Left ventricle myocardium inferior (tissue), 1 donor: ENCODE results near the gene ARHGAP20. TPM values are rescaled to one million over a fixed set of nuclear protein-coding genes. Genes with fewer than 3 reads are reported as not detected.

Source experiments
- DNase-seq: peaks from one replicate; pipeline ENCODE4 v3.0.0-alpha.2; 2020
- H3K27ac ChIP-seq: fragments of 200-600 bp; replicated peaks from 2 replicates; pipeline ENCODE4 v1.8.0; 2021
- H3K27me3 ChIP-seq: fragments of 200-600 bp; 2 replicates; pipeline ENCODE4 v1.8.0; 2021; ENCODE audit warnings: low read depth
- H3K36me3 ChIP-seq: fragments of 200-600 bp; 2 replicates; pipeline ENCODE4 v1.8.0; 2021
- H3K4me1 ChIP-seq: fragments of 200-600 bp; 2 replicates; pipeline ENCODE4 v1.8.0; 2021
- H3K4me3 ChIP-seq: fragments of 200-600 bp; 2 replicates; pipeline ENCODE4 v1.8.0; 2021; ENCODE audit warnings: mild to moderate bottlenecking, moderate library complexity
- H3K9me3 ChIP-seq: fragments of 200-600 bp; replicated peaks from 2 replicates; pipeline ENCODE4 v1.8.0; 2021
- intact Hi-C: fragments of 100-400 bp; cut with micrococcal nuclease; formaldehyde crosslinking; loops from one replicate; pipeline ENCODE4 v1.11.0; 2022
- total RNA-seq: library from RNA; stranded (reverse); fragmentation: NEBNext Ultra II Directional; extraction: Animal tissue kit (Norgen Biotek cat#: 25700); gene quantifications from one replicate; pipeline ENCODE4 v1.2.1, GENCODE V29; 2021
- TF ChIP-seq, protein P1 (sequence below): fragments of 200-600 bp; IDR thresholded peaks from 2 replicates; pipeline ENCODE4 v1.8.0; 2021; ENCODE audit warnings: antibody characterized with exemption, mild to moderate bottlenecking, borderline replicate concordance
- donor health status: DM: no; HTN: yes; CAD: no; lungs with severe emphysema.

Gene ARHGAP20
- total RNA-seq, 1 donor from 2014 or later = 0.16 TPM

DNA sequence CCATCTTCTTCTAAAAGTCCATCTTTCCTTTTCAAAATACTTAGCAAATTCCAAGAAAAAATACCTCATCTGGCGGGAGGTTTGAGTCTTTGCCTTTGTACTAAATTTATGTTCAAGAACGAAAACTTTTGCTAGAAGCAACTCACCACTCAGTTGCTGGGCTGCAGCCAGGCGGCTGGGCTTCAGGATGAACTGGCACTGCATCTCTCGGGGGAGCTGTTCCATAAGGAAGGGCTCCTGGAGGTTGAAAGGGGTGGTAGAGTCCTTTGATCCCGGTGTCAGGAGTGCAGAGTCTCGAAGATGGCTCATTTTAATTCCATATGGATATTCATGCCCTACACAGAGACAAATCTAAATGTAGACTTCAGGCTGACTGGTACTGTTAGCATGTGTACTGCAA lies 105.8 kb downstream of the ARHGAP20 start:
- H3K27me3 ChIP-seq = no peaks in the 10 kb centered on the region
- no peak overlapping the region for H3K4me3 ChIP-seq
- H3K36me3 ChIP-seq = no peaks in the 10 kb centered on the region
- intact Hi-C loops = no loop called here
- H3K4me1 ChIP-seq = no peaks in the 10 kb centered on the region
- H3K9me3 ChIP-seq = no peaks in the 10 kb centered on the region
- no peak overlapping the region for H3K27ac ChIP-seq
- TF ChIP-seq, protein P1, sequence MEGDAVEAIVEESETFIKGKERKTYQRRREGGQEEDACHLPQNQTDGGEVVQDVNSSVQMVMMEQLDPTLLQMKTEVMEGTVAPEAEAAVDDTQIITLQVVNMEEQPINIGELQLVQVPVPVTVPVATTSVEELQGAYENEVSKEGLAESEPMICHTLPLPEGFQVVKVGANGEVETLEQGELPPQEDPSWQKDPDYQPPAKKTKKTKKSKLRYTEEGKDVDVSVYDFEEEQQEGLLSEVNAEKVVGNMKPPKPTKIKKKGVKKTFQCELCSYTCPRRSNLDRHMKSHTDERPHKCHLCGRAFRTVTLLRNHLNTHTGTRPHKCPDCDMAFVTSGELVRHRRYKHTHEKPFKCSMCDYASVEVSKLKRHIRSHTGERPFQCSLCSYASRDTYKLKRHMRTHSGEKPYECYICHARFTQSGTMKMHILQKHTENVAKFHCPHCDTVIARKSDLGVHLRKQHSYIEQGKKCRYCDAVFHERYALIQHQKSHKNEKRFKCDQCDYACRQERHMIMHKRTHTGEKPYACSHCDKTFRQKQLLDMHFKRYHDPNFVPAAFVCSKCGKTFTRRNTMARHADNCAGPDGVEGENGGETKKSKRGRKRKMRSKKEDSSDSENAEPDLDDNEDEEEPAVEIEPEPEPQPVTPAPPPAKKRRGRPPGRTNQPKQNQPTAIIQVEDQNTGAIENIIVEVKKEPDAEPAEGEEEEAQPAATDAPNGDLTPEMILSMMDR = no peak
- no peak for DNase-seq

DNA sequence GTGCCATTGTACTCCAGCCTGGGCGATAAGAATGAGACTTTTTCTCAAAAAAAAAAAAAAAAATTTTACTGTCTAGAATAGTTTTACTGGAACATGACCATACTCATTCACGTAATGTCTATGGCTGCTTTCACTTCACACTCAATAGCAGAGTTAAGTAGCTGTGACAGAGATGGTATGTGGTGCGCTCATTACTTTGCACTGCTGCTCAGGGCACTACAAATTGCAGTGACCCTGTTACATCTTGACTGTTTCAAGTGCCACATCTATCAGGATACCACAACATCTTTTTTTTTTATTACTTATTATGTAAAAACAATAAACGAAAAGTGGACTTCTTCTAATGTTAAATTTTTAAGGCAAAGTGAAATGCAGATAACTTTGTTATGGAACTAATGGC lies 110.3 kb downstream of the ARHGAP20 start:
- no peaks in the 10 kb centered on the region for H3K27me3 ChIP-seq
- intact Hi-C loops = no loop called here
- H3K27ac ChIP-seq = no peak overlapping the region
- H3K4me3 ChIP-seq = no peak overlapping the region
- no peaks in the 10 kb centered on the region for H3K36me3 ChIP-seq
- H3K4me1 ChIP-seq = no peaks in the 10 kb centered on the region
- DNase-seq = no peak
- H3K9me3 ChIP-seq = no peaks in the 10 kb centered on the region
- TF ChIP-seq, protein P1 = no peak

DNA sequence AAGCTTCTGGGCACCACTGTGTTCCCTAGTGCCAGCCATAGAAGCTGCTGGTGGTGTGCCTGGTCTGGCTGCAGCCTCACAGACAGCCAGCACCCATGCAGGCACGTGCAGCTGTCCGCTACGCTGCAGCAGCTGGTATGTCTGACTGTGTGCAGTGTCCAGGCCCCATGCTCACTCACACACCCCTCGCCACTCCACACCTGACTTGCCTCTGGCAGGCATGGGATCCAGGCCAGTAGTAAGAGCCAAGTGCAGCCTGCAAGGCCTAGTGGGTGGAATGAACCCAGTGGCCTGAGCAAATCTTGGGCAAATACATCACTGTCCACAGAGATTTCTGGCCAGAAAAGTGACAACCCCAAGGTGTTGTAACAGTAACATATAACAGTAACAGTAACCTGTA lies 111.9 kb downstream of the ARHGAP20 start:
- Histone ChIP-seq H3K4me3 (no peak overlapping the region), H3K27me3 (no peaks in the 10 kb centered on the region), H3K36me3 (no peaks in the 10 kb centered on the region), H3K9me3 (no peaks in the 10 kb centered on the region), H3K4me1 (no peaks in the 10 kb centered on the region), H3K27ac (no peak overlapping the region)
- intact Hi-C loops = no loop called here
- DNase-seq = no peak
- TF ChIP-seq, protein P1 = no peak

DNA sequence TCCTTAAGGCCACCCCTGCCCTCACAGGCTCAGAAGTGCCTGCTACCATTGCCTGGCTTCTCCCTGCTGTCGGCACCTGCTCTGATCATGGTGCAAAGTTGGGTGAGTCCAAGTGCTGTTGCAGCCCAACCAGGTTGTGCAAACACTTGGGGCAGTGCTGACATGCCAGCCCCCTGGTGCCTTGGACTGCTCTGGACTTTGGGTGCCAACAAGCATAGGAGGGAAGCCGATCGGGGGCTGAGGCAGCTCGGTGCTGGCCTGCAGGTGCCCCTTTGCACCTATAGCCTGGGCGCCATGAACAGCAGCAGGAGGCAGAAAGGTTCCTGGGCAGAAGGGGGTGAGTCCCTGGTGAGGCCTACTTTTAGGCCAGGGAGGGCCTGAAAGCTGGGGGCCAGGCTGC lies 113.0 kb downstream of the ARHGAP20 start:
- Histone ChIP-seq H3K4me1 (no peaks in the 10 kb centered on the region), H3K27me3 (no peaks in the 10 kb centered on the region), H3K27ac (no peak overlapping the region), H3K9me3 (no peaks in the 10 kb centered on the region), H3K4me3 (no peak overlapping the region), H3K36me3 (no peaks in the 10 kb centered on the region)
- TF ChIP-seq, protein P1 = no peak
- no peak for DNase-seq
- intact Hi-C loops = no loop called here

DNA sequence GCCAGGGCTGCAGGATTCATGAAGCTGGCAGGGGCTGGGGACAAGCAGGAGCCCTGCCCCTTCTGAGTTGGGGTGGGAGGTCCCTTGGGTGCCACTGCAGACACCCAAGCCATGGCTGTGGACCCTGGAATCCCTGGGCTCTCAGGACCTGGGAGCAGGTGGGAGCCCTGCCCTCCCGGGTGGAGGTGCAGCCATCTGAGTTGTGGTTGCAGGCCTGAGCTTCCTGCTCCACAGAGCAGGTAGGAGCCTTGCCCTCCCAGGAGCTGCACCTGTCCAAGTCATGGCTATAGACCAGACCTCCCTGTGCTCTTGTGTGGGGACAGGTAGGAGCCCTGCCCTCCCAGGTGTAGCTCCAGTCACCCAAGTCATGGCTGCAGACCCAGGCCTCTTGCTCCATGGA lies 113.5 kb downstream of the ARHGAP20 start:
- TF ChIP-seq, protein P1 = no peak
- H3K9me3 ChIP-seq = no peaks in the 10 kb centered on the region
- DNase-seq = no peak
- H3K4me3 ChIP-seq = no peak overlapping the region
- intact Hi-C loops = no loop called here
- H3K36me3 ChIP-seq = no peaks in the 10 kb centered on the region
- H3K4me1 ChIP-seq = no peaks in the 10 kb centered on the region
- H3K27ac ChIP-seq = no peak overlapping the region
- H3K27me3 ChIP-seq = no peaks in the 10 kb centered on the region

DNA sequence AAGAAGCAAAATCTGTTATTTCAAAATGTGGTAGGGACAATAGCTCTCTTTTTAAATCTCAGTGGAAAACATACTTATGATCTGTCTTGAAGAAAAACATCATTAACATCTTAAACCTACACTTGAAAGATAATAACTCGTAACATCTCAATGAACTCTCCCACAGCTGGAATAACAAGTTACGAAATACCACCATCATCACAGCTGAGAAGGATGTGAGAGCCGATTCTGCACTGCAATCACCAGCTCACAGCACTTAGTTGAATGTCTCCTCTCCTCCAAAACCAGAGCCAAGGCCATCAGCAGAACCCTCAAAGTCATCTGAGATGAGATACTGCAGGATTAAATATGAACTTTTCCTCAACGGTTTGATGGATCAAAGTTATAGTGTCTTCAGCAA lies 124.3 kb downstream of the ARHGAP20 start:
- Histone ChIP-seq H3K4me3 (no peak overlapping the region), H3K4me1 (no peaks in the 10 kb centered on the region), H3K9me3 (no peaks in the 10 kb centered on the region), H3K36me3 (no peaks in the 10 kb centered on the region), H3K27me3 (no peaks in the 10 kb centered on the region), H3K27ac (no peak overlapping the region)
- DNase-seq = no peak
- TF ChIP-seq, protein P1 = no peak
- intact Hi-C loops = no loop called here
